SU-DHL-6 (cell line): Measurements from ENCODE around the gene ITIH3.
"Not testable (repeated sequence)": the region's sequence is repeated elsewhere in the genome, so short reads cannot be mapped to it uniquely, and the experiment has no call there.

Source experiments
- H2AFZ ChIP-seq: fragments of 200-600 bp; sonication (generic); 2 replicates; pipeline ENCODE4 v1.6.1; 2014; ENCODE audit warnings: low read depth, mild to moderate bottlenecking, moderate library complexity, mixed read lengths, antibody characterized with exemption, low read length; ENCODE audit not compliant: severe bottlenecking
- H3F3A ChIP-seq: fragments of 200-600 bp; shearing (Covaris generic); 2 replicates; pipeline ENCODE4 v1.6.0; 2016; ENCODE audit warnings: antibody characterized with exemption, mild to moderate bottlenecking; ENCODE audit not compliant: insufficient read depth
- H3K27ac ChIP-seq: fragments of 200-600 bp; sonication (generic); 2 replicates; pipeline ENCODE4 v1.5.1; 2016; ENCODE audit warnings: low read depth, mild to moderate bottlenecking, low read length, moderate library complexity, mixed read lengths
- H3K27me3 ChIP-seq: fragments of 200-600 bp; sonication (generic), shearing (Covaris generic); 2 replicates; pipeline ENCODE4 v1.6.0; 2014; ENCODE audit warnings: mild to moderate bottlenecking, low read length
- H3K36me3 ChIP-seq: fragments of 200-600 bp; sonication (generic); 2 replicates; pipeline ENCODE4 v1.6.1; 2014; ENCODE audit warnings: mild to moderate bottlenecking, low read length, mixed read lengths
- H3K4me2 ChIP-seq: fragments of 300-600, 200-600 bp; shearing (Covaris generic), sonication (generic); 2 replicates; pipeline ENCODE4 v1.6.0; 2014; ENCODE audit warnings: low read length, low read depth, mild to moderate bottlenecking; ENCODE audit not compliant: poor library complexity, severe bottlenecking
- H3K4me3 ChIP-seq: fragments of 200-600 bp; sonication (generic); 2 replicates; pipeline ENCODE4 v1.5.1; 2014; ENCODE audit warnings: antibody characterized with exemption, low read length, mild to moderate bottlenecking, mixed read lengths; ENCODE audit not compliant: insufficient read depth, poor library complexity, severe bottlenecking
- H3K79me2 ChIP-seq: fragments of 200-600 bp; sonication (generic); 2 replicates; pipeline ENCODE4 v1.6.1; 2014; ENCODE audit warnings: mild to moderate bottlenecking, low read length, moderate library complexity; ENCODE audit not compliant: insufficient read depth
- H3K9ac ChIP-seq: fragments of 200-600 bp; sonication (generic); 2 replicates; pipeline ENCODE4 v1.7.0; 2014; ENCODE audit warnings: mild to moderate bottlenecking, low read length
- H3K9me2 ChIP-seq: fragments of 200-600 bp; sonication (generic); replicated peaks from 2 replicates; pipeline ENCODE4 v1.6.1; 2014; ENCODE audit warnings: low read length; ENCODE audit not compliant: insufficient read depth
- H3K9me3 ChIP-seq: fragments of 200-600 bp; sonication (generic); 2 replicates; pipeline ENCODE4 v1.6.1; 2014; ENCODE audit warnings: low read length, mixed read lengths; ENCODE audit not compliant: insufficient read depth
- H4K20me1 ChIP-seq: fragments of 200-600 bp; sonication (generic); 2 replicates; pipeline ENCODE4 v1.6.1; 2014; ENCODE audit warnings: low read depth, mild to moderate bottlenecking, antibody characterized with exemption, low read length, moderate library complexity, mixed read lengths
- EZH2phosphoT487 ChIP-seq: fragments of 200-600 bp; sonication (generic), shearing (Covaris generic); conservative IDR thresholded peaks from 2 replicates; pipeline ENCODE4 v1.6.1; 2018; ENCODE audit warnings: mild to moderate bottlenecking, antibody characterized with exemption, low read length, moderate library complexity, mixed read lengths
- TF ChIP-seq, protein P1 (sequence below): fragments of 200-600 bp; sonication (generic); IDR thresholded peaks from one replicate; pipeline ENCODE4 v1.5.1; 2017; ENCODE audit warnings: antibody characterized with exemption, mild to moderate bottlenecking, low read length, moderate library complexity; ENCODE audit not compliant: insufficient read depth, poor library complexity, severe bottlenecking

ITIH3 gene

DNA sequence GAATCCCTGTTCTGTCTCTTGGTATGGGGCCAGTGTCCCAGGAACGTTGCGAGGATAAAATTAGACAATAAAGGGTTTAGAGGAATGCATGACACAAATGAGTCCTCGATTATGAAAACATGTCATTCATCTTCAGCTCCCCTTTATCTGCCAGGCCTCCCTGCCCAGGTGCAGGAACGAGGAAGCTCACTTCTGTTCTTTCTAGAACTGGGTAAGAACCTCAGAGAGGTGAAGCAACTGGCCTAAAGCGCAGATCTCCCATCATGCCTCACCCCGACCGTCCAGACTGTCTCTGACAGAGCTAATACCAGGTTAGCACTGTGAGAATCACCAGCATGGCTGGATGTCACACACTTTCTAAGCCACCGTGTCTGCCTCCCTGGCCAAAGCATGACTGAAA lies 18.7 kb upstream of the ITIH3 start:
- H4K20me1 ChIP-seq: no peaks in the 10 kb centered on the region

DNA sequence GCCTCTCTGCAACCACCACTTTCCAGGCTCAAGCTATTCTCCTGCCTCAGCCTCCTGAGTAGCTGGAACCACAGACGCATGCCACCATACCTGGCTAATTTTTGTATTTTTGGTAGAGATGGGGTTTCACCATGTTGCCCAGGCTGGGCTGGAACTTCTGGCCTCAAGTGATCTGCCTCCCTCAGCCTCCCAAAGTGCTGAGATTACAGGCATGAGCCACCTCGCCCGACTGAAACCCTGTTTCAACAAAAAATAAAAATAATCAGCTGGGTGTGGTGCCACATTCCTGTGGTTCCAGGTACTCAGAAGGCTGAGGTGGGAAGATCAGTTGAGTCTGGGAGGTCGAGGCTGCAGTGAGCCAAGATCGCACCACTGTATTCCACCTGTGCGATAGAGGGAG lies 18.1 kb upstream of the ITIH3 start:
- H3K27ac ChIP-seq, H3K9me3 ChIP-seq, H3K4me3 ChIP-seq, H3K27me3 ChIP-seq, H3K9ac ChIP-seq, H3K79me2 ChIP-seq, H3F3A ChIP-seq, H3K4me2 ChIP-seq, H4K20me1 ChIP-seq, H2AFZ ChIP-seq, H3K36me3 ChIP-seq, H3K9me2 ChIP-seq: not testable (repeated sequence)

More for the DNA sequence above, 18.7 kb upstream of the ITIH3 start:
- Histone ChIP-seq H3K4me2 (no peak overlapping the region), H3F3A (no peaks in the 10 kb centered on the region; the same call in 1 of the 2 replicates), H3K27me3 (no peaks in the 10 kb centered on the region), H2AFZ (no peak overlapping the region), H3K36me3 (no peaks in the 10 kb centered on the region), H3K4me3 (no peak overlapping the region), H3K9ac (no peak overlapping the region), H3K27ac (no peak overlapping the region), H3K79me2 (no peaks in the 10 kb centered on the region), H3K9me3 (no peaks in the 10 kb centered on the region), H3K9me2 (no peaks in the 10 kb centered on the region)
- no peak for TF ChIP-seq EZH2phosphoT487
- TF ChIP-seq, protein P1, sequence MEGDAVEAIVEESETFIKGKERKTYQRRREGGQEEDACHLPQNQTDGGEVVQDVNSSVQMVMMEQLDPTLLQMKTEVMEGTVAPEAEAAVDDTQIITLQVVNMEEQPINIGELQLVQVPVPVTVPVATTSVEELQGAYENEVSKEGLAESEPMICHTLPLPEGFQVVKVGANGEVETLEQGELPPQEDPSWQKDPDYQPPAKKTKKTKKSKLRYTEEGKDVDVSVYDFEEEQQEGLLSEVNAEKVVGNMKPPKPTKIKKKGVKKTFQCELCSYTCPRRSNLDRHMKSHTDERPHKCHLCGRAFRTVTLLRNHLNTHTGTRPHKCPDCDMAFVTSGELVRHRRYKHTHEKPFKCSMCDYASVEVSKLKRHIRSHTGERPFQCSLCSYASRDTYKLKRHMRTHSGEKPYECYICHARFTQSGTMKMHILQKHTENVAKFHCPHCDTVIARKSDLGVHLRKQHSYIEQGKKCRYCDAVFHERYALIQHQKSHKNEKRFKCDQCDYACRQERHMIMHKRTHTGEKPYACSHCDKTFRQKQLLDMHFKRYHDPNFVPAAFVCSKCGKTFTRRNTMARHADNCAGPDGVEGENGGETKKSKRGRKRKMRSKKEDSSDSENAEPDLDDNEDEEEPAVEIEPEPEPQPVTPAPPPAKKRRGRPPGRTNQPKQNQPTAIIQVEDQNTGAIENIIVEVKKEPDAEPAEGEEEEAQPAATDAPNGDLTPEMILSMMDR: no peak

DNA sequence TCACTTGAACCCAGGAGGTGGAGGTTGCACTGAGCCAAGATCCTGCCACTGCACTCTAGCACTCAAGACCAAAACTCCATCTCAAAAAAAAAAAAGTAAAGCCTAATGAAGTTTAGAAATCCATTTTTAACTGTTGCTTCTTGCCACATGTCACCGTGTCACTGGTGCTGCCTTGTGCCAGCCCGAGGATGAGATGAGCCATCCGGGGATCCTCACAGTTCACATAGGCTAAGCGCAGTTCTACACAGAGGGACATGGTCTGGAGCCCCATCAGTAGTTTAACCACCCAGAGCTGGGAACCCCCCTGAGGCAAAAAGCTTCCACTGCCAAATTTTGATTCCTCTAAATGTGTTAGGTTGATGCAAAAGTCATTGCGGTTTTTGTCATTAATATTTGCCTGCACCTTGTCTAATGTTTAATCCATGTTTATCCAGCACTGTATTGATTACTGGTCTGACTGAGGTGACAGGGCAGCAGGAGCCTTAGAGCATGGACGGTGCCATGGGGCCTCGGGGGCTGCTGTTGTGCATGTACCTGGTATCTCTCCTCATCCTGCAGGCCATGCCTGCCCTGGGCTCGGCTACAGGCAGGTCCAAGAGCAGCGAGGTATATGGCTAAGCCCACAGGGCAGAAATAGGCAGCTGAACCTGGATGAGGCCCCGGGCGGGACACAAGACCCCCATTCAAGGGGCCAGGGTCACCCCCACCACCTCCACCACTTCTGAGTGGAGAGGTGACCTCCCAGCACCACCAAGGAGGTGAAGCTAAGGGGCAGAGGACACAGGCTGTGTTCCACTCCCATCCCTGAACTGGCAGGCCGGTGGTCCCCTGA lies 17.3 kb upstream of the ITIH3 start, which contains the start of gene ITIH1:
TSS of gene ITIH1 (plus strand) at position 473 of the 832 bp plus-strand sequence. CDS start at position 490, 17 bp downstream.
- H3K36me3 ChIP-seq: no peaks in the 10 kb centered on the region
- H3K27ac ChIP-seq: no peak within 1 kb of the TSS
- no peaks in the 10 kb centered on the region for H3K27me3 ChIP-seq
- H2AFZ ChIP-seq: no peak within 1 kb of the TSS
- H3F3A ChIP-seq: no peaks in the 10 kb centered on the region
- no peaks in the 10 kb centered on the region for H3K79me2 ChIP-seq
- H4K20me1 ChIP-seq: no peaks in the 10 kb centered on the region
- H3K4me2 ChIP-seq: no peak within 1 kb of the TSS
- H3K9ac ChIP-seq: no peak within 1 kb of the TSS
- H3K9me3 ChIP-seq: no peaks in the 10 kb centered on the region
- H3K4me3 ChIP-seq: no peak within 1 kb of the TSS
- TF ChIP-seq, protein P1: no peak
- TF ChIP-seq EZH2phosphoT487: no peak
- H3K9me2 ChIP-seq: no peaks in the 10 kb centered on the region

DNA sequence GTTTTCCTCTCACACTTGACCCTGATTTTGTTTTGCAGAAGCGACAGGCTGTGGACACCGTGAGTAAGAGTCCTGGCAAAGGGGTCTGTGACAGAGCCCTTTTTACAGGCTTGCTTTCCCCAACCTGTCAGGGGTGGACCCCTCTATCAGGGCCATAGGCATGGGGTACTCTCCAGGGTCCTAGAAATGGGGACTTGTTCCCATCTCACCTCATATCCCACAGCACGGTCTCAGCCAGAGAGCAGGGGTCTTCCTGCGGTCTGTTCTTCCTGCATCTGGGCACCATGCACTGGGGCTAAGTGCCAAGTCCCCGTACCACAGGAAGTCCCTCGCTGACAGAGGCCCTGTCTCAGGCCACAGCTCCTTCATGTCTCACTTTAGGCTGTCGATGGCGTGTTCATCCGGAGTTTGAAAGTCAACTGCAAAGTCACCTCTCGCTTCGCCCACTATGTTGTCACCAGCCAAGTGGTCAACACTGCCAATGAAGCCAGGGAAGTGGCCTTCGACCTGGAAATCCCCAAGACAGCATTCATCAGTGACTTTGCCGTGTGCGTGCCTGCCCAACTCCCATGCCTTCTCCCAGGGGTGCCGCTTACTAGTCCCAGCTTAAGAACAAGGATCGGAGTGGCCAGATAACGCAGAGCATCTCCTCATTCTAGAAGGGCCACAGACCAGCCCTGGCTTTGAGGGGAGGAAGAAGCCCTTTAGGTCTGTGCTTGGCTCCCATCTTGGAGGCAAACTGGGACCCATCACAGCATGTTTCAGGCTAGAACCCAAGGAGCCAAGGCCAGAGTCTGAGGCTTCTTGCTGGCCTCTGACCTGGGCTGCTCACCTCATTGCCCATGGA lies 16.4 kb upstream of the ITIH3 start:
- no peak overlapping the region for H3K4me2 ChIP-seq
- no peak for TF ChIP-seq EZH2phosphoT487
- TF ChIP-seq, protein P1: no peak
- H4K20me1 ChIP-seq: no peaks in the 10 kb centered on the region
- no peaks in the 10 kb centered on the region for H3K9me3 ChIP-seq
- no peaks in the 10 kb centered on the region for H3K27me3 ChIP-seq
- no peak overlapping the region for H3K4me3 ChIP-seq
- H3K79me2 ChIP-seq: no peaks in the 10 kb centered on the region
- no peak overlapping the region for H2AFZ ChIP-seq
- H3K9me2 ChIP-seq: no peaks in the 10 kb centered on the region
- no peak overlapping the region for H3K27ac ChIP-seq
- H3K9ac ChIP-seq: no peak overlapping the region
- no peaks in the 10 kb centered on the region for H3K36me3 ChIP-seq
- H3F3A ChIP-seq: no peaks in the 10 kb centered on the region
